ENCODE measurements around the gene ORM2. TPM values are rescaled to one million over a fixed set of nuclear protein-coding genes. Genes with fewer than 3 reads are reported as not detected.
"Not testable (repeated sequence)": the region's sequence is repeated elsewhere in the genome, so short reads cannot be mapped to it uniquely, and the experiment has no call there.

The ORM2 gene
- total RNA-seq, result not detected
- polyA plus RNA-seq, result under 1 TPM in 1 of 3 donors, not detected in 2; 0.68 TPM
- long read RNA-seq, donor 1, result 0 reads
- long read RNA-seq, donor 2, result 0 reads

- H3K4me3 ChIP-seq; H3K4me1 ChIP-seq; DNase-seq; H3K36me3 ChIP-seq (ENCODE audit: insufficient read depth in 1 of 2, low read depth in 1 of 2); H3K27me3 ChIP-seq (ENCODE audit: insufficient read depth in 3 of 3, low read length in 2 of 3); H3K9me3 ChIP-seq; intact Hi-C loops (cut with DNase I); H3K27ac ChIP-seq: not testable (repeated sequence)
- WGBS, 3 donors, result 96% methylated on average over 2 of the region's 10 CpGs; no CpG with 5 or more reads in 2 of the 3 donors
- ATAC-seq, result peak in 1 of 4 donors; percentile 28
Observed at GRCh38 chr9:114329625-114330022, at the start of gene ORM2. ORM2 (plus strand) TSS chr9:114329869; CDS start chr9:114329905, 36 bp downstream.

DNA sequence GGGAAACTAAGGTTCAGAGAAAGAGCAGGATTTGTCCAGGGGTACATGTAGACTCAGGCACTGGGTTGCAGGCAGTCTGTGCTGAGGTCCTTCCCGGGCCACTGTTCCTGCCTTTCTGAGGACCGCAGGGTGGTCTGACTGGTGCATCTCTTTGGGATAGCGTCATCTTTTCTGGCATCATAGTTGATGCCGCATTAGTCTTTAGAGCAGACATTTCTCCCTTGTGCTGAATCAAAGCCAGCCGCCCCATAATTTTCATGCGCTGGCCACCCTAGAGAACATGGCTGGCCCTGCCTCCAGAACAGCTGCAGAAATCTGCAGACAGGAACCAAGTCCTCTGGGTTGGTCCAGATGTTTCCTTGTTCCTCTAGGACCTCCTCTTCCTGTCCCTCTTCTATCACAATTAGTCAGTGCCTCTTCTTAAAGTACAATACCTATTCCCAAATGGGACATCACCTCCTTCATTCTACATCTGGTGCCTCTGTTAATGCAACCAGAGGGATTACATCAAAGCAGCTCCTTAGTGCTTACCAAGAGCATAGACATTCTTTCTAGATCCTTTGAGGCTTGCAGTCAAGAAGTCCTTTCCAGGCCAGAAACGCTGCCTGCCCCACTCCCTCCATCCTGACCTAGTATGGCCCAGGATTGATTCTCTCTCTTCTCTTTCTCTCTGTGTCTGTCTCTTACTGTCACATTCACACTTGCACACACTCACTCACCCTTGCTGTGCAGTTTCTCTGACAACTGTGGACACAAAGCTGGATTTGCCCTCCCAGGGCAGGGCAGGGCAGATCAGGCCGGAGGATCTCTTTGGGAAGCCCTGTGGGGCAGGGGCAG is 48.8 kb upstream of the ORM2 start:
- H3K4me3 ChIP-seq, result no peak overlapping the region
- ATAC-seq, result no peak

GRCh38 chr9:114281473-114282103 is 48.1 kb upstream of the ORM2 start:
- TF ChIP-seq, protein P1, sequence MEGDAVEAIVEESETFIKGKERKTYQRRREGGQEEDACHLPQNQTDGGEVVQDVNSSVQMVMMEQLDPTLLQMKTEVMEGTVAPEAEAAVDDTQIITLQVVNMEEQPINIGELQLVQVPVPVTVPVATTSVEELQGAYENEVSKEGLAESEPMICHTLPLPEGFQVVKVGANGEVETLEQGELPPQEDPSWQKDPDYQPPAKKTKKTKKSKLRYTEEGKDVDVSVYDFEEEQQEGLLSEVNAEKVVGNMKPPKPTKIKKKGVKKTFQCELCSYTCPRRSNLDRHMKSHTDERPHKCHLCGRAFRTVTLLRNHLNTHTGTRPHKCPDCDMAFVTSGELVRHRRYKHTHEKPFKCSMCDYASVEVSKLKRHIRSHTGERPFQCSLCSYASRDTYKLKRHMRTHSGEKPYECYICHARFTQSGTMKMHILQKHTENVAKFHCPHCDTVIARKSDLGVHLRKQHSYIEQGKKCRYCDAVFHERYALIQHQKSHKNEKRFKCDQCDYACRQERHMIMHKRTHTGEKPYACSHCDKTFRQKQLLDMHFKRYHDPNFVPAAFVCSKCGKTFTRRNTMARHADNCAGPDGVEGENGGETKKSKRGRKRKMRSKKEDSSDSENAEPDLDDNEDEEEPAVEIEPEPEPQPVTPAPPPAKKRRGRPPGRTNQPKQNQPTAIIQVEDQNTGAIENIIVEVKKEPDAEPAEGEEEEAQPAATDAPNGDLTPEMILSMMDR (IDR thresholded peaks at IDR 0.05), result no peak
- DNase-seq, result peak; percentile 33 to 66
- no peak for ATAC-seq
- Histone ChIP-seq H3K4me3 (no peak overlapping the region), H3K27me3 (ENCODE audit: insufficient read depth in 3 of 3, low read length in 2 of 3) (no peaks in the 10 kb centered on the region), H3K27ac (no peak overlapping the region), H3K36me3 (ENCODE audit: insufficient read depth in 1 of 2, low read depth in 1 of 2) (peaks cover 0 to 6% of the 10 kb centered on the region in 2 donors), H3K4me1 (peaks cover 13% of the 10 kb centered on the region), H3K9me3 (no peaks in the 10 kb centered on the region)
- 64 to 70% (median 70%) methylated on average over 12 of the region's 12 CpGs for WGBS, 3 donors
- intact Hi-C loops (cut with DNase I), result no loop called here

More for the DNA sequence above, 48.8 kb upstream of the ORM2 start:
- peaks cover 14% of the 10 kb centered on the region for H3K4me1 ChIP-seq
- no peaks in the 10 kb centered on the region for H3K9me3 ChIP-seq
- H3K27ac ChIP-seq, result no peak overlapping the region
- intact Hi-C loops (cut with DNase I), result no loop called here
- no peaks in the 10 kb centered on the region for H3K27me3 ChIP-seq (ENCODE audit: insufficient read depth in 3 of 3, low read length in 2 of 3)
- WGBS, 3 donors, result 52 to 60% (median 55%) methylated on average over 8 of the region's 8 CpGs
- H3K36me3 ChIP-seq (ENCODE audit: insufficient read depth in 1 of 2, low read depth in 1 of 2), result peaks cover 0 to 6% of the 10 kb centered on the region in 2 donors
- TF ChIP-seq, protein P1 (IDR thresholded peaks at IDR 0.05), result no peak
- peak in 1 of 2 donors; percentile 50 for DNase-seq

- H3K9me3 ChIP-seq, result no peaks in the 10 kb centered on the region
- no peak overlapping the region for H3K27ac ChIP-seq
- TF ChIP-seq, protein P1 (IDR thresholded peaks at IDR 0.05), result no peak
- peaks cover 0 to 6% of the 10 kb centered on the region in 2 donors for H3K36me3 ChIP-seq (ENCODE audit: insufficient read depth in 1 of 2, low read depth in 1 of 2)
- ATAC-seq, result no peak
- intact Hi-C loops (cut with DNase I), result no loop called here
- peak in 1 of 2 donors; percentile 32 for DNase-seq
- 90 to 94% (median 92%) methylated on average over 10 of the region's 10 CpGs for WGBS, 3 donors
- peaks cover 8% of the 10 kb centered on the region for H3K4me1 ChIP-seq
- H3K27me3 ChIP-seq (ENCODE audit: insufficient read depth in 3 of 3, low read length in 2 of 3), result no peaks in the 10 kb centered on the region
- no peak overlapping the region for H3K4me3 ChIP-seq
Observed at GRCh38 chr9:114282104-114282485, 47.6 kb upstream of the ORM2 start.

GRCh38 chr9:114282507-114282906 is 47.2 kb upstream of the ORM2 start:
- no peak overlapping the region for H3K4me3 ChIP-seq
- no peak overlapping the region for H3K27ac ChIP-seq
- DNase-seq (peak in 1 of 2 donors; percentile 4), ATAC-seq (no peak)
- H3K36me3 ChIP-seq (ENCODE audit: insufficient read depth in 1 of 2, low read depth in 1 of 2), result peaks cover 0 to 6% of the 10 kb centered on the region in 2 donors
- TF ChIP-seq, protein P1 (IDR thresholded peaks at IDR 0.05), result no peak
- no peaks in the 10 kb centered on the region for H3K9me3 ChIP-seq
- intact Hi-C loops (cut with DNase I), result no loop called here
- H3K27me3 ChIP-seq (ENCODE audit: insufficient read depth in 3 of 3, low read length in 2 of 3), result no peaks in the 10 kb centered on the region
- H3K4me1 ChIP-seq, result peaks cover 3% of the 10 kb centered on the region
- 86 to 91% (median 89%) methylated on average over 6 of the region's 6 CpGs for WGBS, 3 donors

Data from psoas muscle (tissue), 8 donors.